ENCODE measurements around the gene LRP1B. TPM values are rescaled to one million over a fixed set of nuclear protein-coding genes. Genes with fewer than 3 reads are reported as not detected.
"Not testable (repeated sequence)": the region's sequence is repeated elsewhere in the genome, so short reads cannot be mapped to it uniquely, and the experiment has no call there.

LRP1B gene
- total RNA-seq, 1 donor from 2014 or later: 0.02 TPM

DNA sequence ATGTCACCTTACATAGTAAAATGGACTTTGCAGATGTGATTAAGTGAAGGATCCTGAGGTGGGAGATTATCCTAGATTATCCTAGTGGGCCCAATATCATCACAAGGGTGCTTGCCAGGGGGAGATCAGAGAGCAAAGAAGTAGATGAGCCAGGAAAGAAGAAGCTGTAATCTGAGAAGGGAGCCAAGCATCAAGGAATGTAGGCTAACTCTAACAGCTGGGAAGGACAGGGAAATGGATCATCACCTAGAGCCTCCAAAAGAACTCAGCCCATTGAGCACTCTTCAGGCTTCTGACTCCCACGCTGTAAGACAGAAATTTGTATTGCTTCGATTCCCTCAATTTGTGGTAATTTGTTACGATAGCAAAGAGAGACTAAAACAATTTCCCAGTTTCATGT, 309.9 kb downstream of the LRP1B start:
- ATAC-seq: no peak
- intact Hi-C loops (cut with micrococcal nuclease): no loop called here
- DNase-seq: no peak

DNA sequence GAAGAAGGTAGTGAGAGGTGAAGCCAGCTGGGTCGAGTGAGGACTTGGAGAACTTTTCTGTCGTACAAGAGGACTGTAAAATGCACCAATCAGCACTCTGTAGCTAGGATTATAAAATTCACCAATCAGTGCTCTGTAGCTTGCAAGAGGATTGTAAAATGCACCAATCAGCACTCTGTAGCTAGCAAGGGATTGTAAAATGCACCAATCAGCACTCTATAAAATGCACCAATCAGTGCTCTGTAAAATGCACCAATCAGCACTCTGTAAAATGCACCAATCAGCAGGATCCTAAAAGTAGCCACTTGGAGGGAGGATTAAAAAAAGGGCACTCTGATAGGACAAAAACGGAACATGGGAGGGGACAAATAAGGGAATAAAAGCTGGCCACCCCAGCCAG, 315.5 kb downstream of the LRP1B start:
- ATAC-seq; DNase-seq; intact Hi-C loops (cut with micrococcal nuclease): not testable (repeated sequence)

DNA sequence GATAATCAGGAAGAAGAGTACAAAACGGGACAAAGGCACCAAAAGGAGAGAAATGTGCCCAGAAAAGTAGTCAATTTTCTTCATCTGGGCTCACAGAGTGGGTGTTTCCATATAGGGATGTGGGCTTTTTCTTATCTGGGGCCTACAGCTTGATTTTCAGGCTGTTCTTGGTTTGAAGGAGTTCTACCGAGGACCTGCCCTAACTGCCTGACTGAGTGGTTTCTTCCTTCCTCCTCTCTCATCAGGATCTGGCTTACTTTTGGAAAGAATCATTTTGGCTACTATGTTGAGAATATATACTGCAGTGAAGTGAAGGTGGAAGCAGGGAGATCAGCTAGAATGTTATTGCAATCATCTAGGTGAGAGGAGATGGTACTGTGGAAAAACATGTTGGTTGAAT, 316.7 kb downstream of the LRP1B start:
- ATAC-seq (no peak), DNase-seq (no peak)
- intact Hi-C loops (cut with micrococcal nuclease): no loop called here

DNA sequence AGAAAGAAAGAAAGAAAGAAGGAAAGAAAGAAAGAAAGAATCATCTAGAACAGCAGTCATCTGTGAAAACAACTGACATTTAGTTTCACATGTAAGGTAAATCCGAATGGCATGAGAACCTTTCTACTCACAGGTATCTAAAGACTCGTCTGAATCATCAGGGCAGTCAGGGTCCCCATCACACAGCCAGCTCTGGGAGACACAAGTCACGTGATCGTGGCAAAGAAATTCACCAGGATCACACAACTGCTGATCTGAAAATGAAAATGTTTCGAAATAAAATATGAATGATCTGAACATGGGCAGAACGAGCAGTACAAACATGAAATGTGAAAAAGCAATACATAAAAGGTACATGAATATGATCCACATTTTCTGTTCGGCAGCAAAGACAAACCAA, 320.7 kb downstream of the LRP1B start:
- DNase-seq: no peak
- no peak for ATAC-seq
- intact Hi-C loops (cut with micrococcal nuclease): no loop called here

DNA sequence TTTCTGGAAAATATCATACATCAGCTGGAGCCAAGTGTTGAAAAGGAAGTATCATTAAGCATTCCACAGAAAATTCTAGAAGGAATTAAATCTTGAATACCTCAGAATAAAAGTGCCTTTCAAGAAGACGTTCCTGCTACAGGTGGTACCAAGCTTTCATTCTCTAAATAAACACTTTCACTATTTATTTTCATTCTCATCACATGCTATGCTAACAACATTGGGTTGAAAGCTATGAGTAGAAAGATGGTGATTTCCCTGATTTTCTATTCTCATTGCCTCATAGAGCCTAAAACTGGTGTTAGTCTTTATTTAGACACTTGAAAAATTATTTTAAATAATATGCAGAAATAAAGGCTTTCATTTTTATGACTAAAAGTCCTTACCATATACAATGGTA, 324.7 kb downstream of the LRP1B start:
- intact Hi-C loops (cut with micrococcal nuclease): no loop called here
- ATAC-seq (no peak), DNase-seq (no peak)

DNA sequence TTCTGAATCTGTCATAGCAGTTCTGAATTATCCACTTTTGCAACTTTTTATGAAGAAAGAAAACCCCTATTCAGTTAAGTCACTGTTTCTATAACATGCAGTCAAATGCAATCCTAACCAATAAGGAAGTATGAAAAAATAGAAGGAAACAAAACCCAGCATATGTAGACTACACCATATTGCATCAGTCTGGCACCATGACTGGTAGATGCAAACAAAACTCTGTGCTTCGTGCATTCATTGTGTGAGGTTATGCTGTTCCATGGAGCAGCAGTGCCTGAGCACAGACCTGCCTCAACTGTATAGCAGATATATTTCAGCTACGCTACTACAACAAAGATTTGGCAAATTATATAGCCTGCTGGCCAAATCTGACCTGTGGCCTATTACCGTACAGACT, 325.5 kb downstream of the LRP1B start:
- DNase-seq: no peak
- ATAC-seq: no peak
- intact Hi-C loops (cut with micrococcal nuclease): no loop called here

DNA sequence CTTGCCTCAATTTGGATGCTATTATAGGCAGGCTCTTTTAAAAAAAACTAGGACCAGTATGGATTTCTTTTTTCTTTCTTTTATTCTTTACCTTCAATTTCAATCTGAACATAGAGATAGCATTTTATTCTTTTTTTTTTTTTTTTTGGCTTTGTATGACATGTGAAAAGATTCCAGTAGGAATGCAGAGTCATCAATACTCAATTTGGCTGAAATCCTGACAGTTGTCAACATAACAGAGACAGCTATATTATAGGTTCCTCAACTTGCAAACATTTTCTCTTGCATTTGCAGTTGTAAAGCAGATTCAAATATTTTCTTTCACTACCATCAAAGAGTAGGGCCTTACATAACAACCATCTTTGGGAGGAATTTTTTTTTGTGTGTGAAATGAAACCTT, 334.4 kb downstream of the LRP1B start:
- no peak for DNase-seq
- ATAC-seq: no peak
- intact Hi-C loops (cut with micrococcal nuclease): no loop called here

DNA sequence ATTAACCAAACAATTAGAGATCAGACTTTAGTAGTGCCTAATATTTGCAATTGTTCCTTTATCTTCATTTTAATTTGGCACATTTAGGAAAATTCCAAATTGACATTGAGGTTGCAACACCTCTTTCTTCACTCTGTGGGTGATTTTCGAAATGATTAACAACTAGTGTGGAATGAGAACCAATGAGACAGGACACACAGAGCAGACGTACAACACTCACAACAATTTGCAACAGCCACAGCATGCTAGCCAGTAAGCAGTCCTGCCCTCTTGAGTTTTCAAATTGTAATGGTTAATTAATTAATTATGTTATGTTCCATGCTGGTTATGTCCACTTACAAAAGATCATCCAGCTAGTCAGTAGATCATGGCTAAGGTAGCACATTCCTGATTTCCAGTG, 339.3 kb downstream of the LRP1B start:
- ATAC-seq (no peak), DNase-seq (no peak)
- intact Hi-C loops (cut with micrococcal nuclease): no loop called here

DNA sequence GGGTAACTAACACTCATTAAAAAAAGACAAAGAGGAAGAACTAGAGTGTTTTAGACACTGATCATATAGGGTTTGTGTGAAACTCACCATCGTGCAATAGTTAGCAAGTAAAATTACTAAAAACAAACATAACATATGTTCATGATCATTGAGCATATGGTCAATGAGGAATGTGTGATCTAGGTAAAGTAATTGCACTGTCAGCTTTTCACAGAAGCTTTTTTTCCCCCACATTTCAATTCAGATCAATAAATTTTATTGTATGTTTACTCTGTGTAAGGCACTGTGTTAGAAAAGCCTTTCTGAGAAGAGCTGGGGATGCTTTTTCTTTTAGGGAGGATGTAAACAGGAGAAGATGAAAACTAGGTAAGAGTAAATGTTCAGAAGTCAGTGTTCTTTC, 348.2 kb downstream of the LRP1B start:
- intact Hi-C loops (cut with micrococcal nuclease): no loop called here
- no peak for ATAC-seq

DNA sequence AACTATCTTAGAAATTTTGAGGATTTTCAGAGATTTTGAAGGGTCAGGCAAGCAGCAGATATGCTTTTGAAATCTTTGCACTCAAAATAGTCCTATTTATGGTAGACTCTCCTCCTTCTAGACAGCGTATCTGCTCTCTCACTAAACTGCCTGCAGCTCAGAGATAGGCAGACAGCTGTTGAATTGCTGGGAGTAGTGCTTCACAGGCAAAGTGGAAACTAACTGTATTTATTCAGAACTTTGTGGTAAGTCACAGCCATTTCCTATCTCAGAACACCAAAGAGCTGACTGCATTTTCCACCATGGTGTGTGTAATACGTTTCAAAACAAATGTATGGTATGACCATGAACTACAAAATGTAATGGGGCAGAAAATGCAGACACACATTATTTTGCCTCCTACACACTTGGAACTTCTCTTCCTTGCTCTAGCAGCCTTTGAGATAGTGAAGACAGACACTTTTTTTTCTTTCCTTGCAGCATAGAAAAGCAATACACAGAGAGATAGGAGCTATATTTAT, 352.4 kb downstream of the LRP1B start:
- DNase-seq (no peak), ATAC-seq (no peak)
- intact Hi-C loops (cut with micrococcal nuclease): no loop called here

More for the DNA sequence above, 348.2 kb downstream of the LRP1B start:
- no peak for DNase-seq

DNA sequence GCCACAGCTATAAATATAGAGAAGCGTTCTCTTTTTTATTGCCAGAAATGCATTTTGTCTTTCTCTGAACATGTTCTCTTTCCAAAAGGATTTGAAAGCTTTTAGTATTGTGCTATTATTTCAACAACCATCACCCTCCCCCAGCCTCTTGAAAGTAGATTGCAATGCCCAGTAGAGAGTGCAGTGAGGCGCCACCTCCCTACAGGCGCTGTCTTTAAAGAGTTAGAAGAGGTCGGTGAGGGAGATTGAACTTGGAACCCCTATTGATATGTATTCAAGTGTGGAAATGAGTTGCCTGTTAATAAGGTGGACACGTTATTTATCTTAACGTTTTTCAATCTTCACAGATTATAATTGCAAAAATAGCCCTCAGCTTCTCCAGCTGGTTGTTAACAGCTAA, 360.3 kb downstream of the LRP1B start:
- intact Hi-C loops (cut with micrococcal nuclease): no loop called here
- ATAC-seq (no peak), DNase-seq (no peak)

DNA sequence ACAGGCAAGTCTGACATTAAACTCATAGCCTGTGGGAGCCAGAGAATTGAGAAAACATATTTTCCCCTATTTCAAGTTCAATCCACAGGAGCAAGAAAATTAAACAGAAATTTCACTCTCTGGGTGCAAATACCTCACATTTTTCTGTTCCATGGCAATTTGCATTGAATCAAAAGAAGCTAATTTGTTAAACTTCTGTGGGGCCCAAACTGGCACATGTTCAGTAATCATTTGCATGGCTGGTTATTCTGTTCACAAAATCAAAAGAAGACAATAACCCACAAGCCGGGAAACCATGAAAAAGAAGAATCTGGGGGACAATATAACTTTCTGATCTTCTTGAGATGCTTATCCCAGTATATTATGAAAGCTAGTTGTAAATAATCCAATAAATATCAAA, 363.1 kb downstream of the LRP1B start:
- intact Hi-C loops (cut with micrococcal nuclease): no loop called here

DNA sequence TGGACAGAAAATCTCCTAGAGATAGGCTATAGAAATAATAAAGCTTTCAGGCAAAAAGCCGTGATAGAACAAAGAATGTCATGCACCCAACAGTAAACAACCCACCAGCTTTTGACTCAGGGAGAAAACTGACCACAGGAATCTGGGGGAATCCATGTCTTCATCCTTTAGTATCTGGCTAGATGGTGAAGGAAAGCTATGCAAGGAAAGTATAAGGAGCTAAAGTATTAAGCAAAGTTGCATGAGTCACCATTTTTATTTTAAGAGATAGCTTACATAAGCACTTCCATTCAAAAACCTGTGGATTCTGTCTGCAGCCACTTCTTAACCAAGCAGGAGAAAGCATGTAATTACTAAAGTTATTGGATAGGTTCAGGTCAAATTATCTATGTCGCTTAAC, 363.8 kb downstream of the LRP1B start:
- intact Hi-C loops (cut with micrococcal nuclease): no loop called here

More for the DNA sequence above, 363.1 kb downstream of the LRP1B start:
- no peak for ATAC-seq
- DNase-seq: no peak

DNA sequence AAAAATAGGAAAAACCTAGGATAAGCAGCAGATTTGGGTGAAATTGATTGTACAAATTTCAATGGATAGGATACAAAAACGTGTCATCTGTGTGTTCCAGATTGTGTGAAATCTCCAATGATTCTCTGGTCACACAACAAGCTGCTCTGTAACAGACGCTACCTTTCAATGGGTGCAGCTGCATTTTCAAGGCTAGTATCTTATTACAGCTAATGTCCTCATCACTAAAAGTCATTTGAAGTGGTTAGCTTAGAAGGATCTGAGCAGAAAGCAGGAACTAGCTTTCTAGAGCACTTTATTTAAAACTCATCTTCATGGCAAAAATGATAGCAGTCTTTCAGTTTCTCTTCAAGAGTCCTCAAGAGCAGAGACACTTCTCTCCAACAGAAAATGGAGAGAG, 364.6 kb downstream of the LRP1B start:
- ATAC-seq: no peak
- intact Hi-C loops (cut with micrococcal nuclease): no loop called here
- DNase-seq: no peak

More for the DNA sequence above, 363.8 kb downstream of the LRP1B start:
- no peak for DNase-seq
- ATAC-seq: no peak

DNA sequence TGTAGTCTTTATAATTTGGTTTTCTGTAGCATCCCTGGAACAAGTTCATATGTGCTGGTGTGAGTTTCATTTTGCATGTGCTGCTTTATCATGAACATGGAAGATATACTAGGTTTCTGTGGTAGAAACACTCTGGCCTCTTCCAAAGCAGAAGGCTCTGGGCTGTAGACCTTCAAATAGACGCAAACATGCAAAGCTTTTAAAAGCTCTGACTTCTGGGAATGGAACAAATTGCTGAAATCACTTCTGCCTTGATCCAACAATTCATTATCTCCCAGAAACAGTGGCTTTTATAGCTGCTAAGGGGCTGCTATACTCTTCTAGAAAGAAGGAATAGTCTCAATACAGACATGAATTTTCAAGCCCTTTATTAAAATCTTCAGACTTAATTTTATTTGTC, 382.2 kb downstream of the LRP1B start:
- ATAC-seq: no peak
- intact Hi-C loops (cut with micrococcal nuclease): no loop called here
- no peak for DNase-seq

DNA sequence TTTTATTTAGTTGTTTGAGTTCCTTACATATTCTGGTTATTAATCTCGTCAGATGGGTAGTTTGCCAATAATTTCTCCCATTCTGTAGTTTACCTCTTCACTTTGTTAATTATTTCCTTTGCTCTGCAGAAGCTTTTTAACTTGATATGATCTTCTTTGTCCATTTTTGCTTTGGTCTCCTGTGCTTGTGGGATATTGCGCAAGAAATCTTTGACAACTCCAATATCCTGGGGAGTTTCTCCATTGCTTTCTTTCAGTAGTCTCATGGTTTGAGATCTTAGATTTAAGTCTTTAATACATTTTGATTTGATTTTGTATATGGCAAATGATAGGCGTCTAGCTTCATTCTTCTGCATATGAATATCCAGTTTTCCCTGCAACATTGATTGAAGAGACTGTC, 389.2 kb downstream of the LRP1B start:
- ATAC-seq (no peak), DNase-seq (no peak)
- intact Hi-C loops (cut with micrococcal nuclease): no loop called here

DNA sequence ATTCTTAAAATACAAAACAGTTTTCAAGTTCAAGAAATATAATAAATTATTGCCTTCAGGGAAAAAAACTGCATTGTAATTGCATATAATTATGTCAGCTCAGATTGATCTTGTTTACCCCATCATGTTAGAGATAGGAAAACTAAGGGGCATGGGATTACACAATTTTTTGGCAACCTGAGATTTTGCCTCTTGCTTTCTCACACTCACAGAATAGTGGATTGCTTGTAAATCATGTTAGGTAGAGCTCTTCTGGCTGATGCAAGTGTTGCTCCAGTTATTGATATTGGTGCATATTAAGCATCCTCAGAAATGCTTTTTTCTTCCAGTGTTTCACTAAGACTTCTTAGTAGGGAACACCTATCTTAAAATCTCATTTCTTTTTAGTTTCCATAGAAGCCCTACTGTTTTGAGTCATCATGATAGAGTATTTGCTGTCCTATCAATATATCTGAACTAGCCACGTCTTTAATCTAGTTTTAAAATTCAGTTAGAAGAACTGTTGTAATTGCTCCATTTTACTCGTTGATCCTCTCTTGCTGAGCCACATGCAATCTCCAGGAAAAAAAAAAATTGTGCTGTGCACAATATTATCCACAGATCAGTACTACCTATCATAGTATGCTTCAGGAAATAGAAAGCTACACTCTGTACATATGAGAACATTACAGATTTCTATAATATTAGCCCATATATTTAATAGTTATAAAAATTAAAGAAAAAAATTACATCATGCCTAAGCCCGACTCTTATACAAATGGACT, 393.1 kb downstream of the LRP1B start:
- intact Hi-C loops (cut with micrococcal nuclease): no loop called here
- no peak for DNase-seq
- no peak for ATAC-seq

DNA sequence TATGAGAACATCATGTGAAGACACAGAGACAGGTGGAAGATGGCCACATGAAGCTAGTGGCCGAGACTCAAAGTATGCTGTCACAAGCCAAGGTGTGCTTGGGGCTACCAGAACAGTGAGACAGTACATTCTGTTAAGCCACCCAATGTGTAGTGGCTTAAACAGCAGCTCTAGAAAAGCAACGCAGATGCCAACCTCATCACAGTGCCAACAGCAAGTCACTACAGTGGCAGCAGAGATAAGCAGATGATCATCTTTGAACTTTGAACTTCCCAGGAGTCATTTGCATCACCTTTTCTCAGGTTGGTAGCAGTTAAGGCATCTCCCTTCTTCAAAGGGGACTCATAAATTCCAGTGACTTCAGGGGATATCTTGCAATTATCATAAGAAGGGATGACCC, 394.4 kb downstream of the LRP1B start:
- intact Hi-C loops (cut with micrococcal nuclease): no loop called here
- DNase-seq (no peak), ATAC-seq (no peak)

DNA sequence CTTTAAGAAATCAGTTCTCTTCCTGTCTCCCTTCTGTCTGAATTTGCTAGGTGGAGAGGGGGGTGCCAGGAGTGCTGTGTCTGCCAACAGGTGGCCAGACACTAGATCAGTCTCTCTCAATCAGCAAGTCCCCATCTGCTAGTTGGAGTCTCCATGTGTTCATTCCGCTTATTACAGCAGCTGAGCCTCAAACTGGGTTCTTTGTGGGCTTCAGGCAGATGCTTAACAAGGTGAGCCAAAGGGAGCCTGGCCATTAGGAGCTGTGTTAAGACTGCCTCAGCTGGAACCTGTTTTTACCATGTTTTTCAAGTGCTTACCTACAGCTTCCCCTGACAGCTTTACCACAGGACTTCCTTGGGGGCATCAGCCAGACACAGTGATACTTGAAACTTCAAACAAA, 401.9 kb downstream of the LRP1B start:
- DNase-seq (no peak), ATAC-seq (no peak)
- intact Hi-C loops (cut with micrococcal nuclease): no loop called here

DNA sequence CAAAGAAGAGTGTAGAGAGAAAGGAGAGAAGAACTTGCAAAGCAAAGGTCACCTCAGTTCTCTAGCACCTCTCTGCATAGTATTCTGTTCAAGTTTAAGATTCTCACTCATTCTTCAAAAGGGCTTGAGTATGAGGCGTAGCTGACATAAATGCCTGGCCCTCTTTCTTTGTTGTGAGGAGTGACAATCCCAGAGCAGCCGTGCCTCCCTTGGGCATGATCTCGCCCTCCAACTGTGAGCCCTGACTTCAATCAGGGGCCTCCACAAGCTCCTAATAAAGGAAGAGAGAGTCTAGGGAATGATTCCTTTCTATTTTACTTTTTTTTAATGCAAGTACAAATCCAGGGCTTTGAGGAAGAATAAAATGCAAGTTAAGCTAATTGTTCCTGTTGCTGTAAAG, 402.7 kb downstream of the LRP1B start:
- ATAC-seq (no peak), DNase-seq (no peak)
- intact Hi-C loops (cut with micrococcal nuclease): no loop called here

DNA sequence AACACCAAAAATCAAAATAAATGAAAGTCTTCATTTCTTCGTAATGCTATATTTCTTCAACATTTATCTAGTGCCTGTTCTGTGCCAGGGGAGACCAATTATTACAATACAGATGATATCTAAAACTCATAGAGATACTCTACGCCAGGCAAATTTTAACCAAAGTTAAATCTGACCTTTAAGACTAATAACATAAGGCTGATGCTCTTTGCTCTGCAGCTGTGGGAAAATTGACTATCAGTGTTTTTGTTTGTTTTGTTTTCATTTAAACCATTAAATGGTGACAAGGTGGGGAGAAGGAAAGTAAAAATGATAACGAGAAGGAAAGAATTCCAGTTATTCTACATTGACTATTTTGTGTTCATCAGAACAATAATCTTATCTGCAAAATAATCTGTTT, 406.4 kb downstream of the LRP1B start:
- intact Hi-C loops (cut with micrococcal nuclease): no loop called here
- no peak for ATAC-seq
- no peak for DNase-seq
